CD14-positive monocyte (primary cell): ENCODE data around the gene ERBB4. TPM values are rescaled to one million over a fixed set of nuclear protein-coding genes. Genes with fewer than 3 reads are reported as not detected.

Experiments
- DNase-seq, 3 donors: peaks; one replicate each; pipeline ENCODE4 v3.0.0-alpha.2; 2011 to 2022
- H2AFZ ChIP-seq: 2 replicates; pipeline ENCODE4 v1.6.0; 2012; ENCODE audit warnings: mild to moderate bottlenecking, low read depth, low read length, inconsistent platforms; ENCODE audit not compliant: insufficient read depth, poor library complexity, severe bottlenecking
- H3K27ac ChIP-seq, 2 donors: 1 replicate in 1 of 2; 2 replicates in 1 of 2; pipeline ENCODE4 v1.5.1; 2012 to 2013; ENCODE audit warnings: low read length in 2 of 2, control low read depth in 1 of 2, inconsistent platforms in 1 of 2, low read depth in 1 of 2, mild to moderate bottlenecking in 1 of 2
- H3K27me3 ChIP-seq, 2 donors: one replicate each; pipeline versions ENCODE4 v1.6.0 to v1.6.1; 2011 to 2013; ENCODE audit warnings: low read length in 2 of 2; ENCODE audit not compliant: control insufficient read depth in 2 of 2, insufficient read depth in 2 of 2
- H3K36me3 ChIP-seq, 2 donors: replicated peaks in 1 of 2; 1 replicate in 1 of 2; 2 replicates in 1 of 2; pipeline versions ENCODE4 v1.5.1 to v1.6.1; 2012 to 2013; ENCODE audit warnings: low read length in 2 of 2, control low read depth in 1 of 2, inconsistent platforms in 1 of 2, mild to moderate bottlenecking in 1 of 2; ENCODE audit not compliant: insufficient read depth in 2 of 2, control insufficient read depth in 1 of 2
- H3K4me1 ChIP-seq, 2 donors: 1 replicate in 1 of 2; 2 replicates in 1 of 2; pipeline versions ENCODE4 v1.5.1 to v1.6.1; 2012 to 2013; ENCODE audit warnings: low read length in 2 of 2, control low read depth in 1 of 2, inconsistent platforms in 1 of 2, mild to moderate bottlenecking in 1 of 2, moderate library complexity in 1 of 2; ENCODE audit not compliant: insufficient read depth in 2 of 2, control insufficient read depth in 1 of 2
- H3K4me2 ChIP-seq: replicated peaks from 2 replicates; pipeline ENCODE3; 2012; ENCODE audit warnings: low read length, moderate library complexity, mild to moderate bottlenecking; ENCODE audit not compliant: poor library complexity, severe bottlenecking; ENCODE audit errors: extremely low read depth
- H3K4me3 ChIP-seq, 3 experiments: fragments of 200-600 bp in 1 of 3; sonication (generic) in 1 of 3; replicated peaks in 1 of 3; 1 replicate in 2 of 3; 2 replicates in 1 of 3; pipeline ENCODE4 v1.5.1; 2011 to 2013; ENCODE audit warnings: low read length in 3 of 3, mild to moderate bottlenecking in 3 of 3, control low read depth in 2 of 3, low read depth in 2 of 3, inconsistent platforms in 1 of 3, moderate library complexity in 1 of 3
- H3K79me2 ChIP-seq: 2 replicates; pipeline ENCODE4 v1.6.0; 2012; ENCODE audit warnings: mild to moderate bottlenecking, control low read depth, inconsistent platforms, low read length, moderate library complexity; ENCODE audit not compliant: insufficient read depth
- H3K9ac ChIP-seq: 2 replicates; pipeline ENCODE4 v1.6.0; 2017; ENCODE audit warnings: low read length, mild to moderate bottlenecking; ENCODE audit not compliant: insufficient read depth, poor library complexity, severe bottlenecking
- H3K9me3 ChIP-seq, 2 donors: replicated peaks in 1 of 2; 1 replicate in 1 of 2; 2 replicates in 1 of 2; pipeline versions ENCODE4 v1.5.1 to v1.6.1; 2012 to 2013; ENCODE audit warnings: low read length in 2 of 2, control low read depth in 1 of 2; ENCODE audit not compliant: control insufficient read depth in 1 of 2, insufficient read depth in 1 of 2
- H4K20me1 ChIP-seq: 2 replicates; pipeline ENCODE4 v1.6.0; 2012; ENCODE audit warnings: mild to moderate bottlenecking, low read length, control low read depth, moderate library complexity; ENCODE audit not compliant: insufficient read depth
- H3K27ac Mint-ChIP-seq, 7 donors: one replicate each; pipeline ENCODE4 v1.8.0; 2020; ENCODE audit warnings: mild to moderate bottlenecking in 7 of 7, mixed read lengths in 7 of 7, moderate library complexity in 6 of 7, inconsistent platforms in 2 of 7
- H3K27me3 Mint-ChIP-seq, 3 donors: one replicate each; pipeline ENCODE4 v1.8.0; 2021 to 2022; ENCODE audit warnings: low read depth in 3 of 3, mild to moderate bottlenecking in 3 of 3, mixed read lengths in 3 of 3, moderate library complexity in 3 of 3, inconsistent platforms in 1 of 3
- H3K36me3 Mint-ChIP-seq, 2 donors: one replicate each; pipeline ENCODE4 v1.8.0; 2020; ENCODE audit warnings: mixed read lengths in 2 of 2, inconsistent platforms in 1 of 2, mild to moderate bottlenecking in 1 of 2
- H3K4me1 Mint-ChIP-seq: one replicate; pipeline ENCODE4 v1.8.0; 2020; ENCODE audit warnings: mild to moderate bottlenecking, mixed read lengths
- H3K4me3 Mint-ChIP-seq, 2 donors: one replicate each; pipeline ENCODE4 v1.8.0; 2020; ENCODE audit warnings: mild to moderate bottlenecking in 2 of 2, mixed read lengths in 2 of 2, moderate library complexity in 1 of 2
- H3K9me3 Mint-ChIP-seq, 7 donors: one replicate each; pipeline ENCODE4 v1.8.0; 2020 to 2022; ENCODE audit warnings: mixed read lengths in 7 of 7, mild to moderate bottlenecking in 6 of 7, moderate library complexity in 6 of 7, inconsistent platforms in 2 of 7
- CTCF ChIP-seq: fragments of 200-600 bp; IDR thresholded peaks from one replicate; pipeline ENCODE4 v1.8.0; 2022; ENCODE audit warnings: antibody characterized with exemption, mild to moderate bottlenecking
- WGBS: methylation state at CpG from one replicate; pipeline ENCODE4 v1.1.5; 2013; ENCODE audit warnings: missing lambda C conversion rate; ENCODE audit not compliant: insufficient coverage; 5-methylcytosine and 5-hydroxymethylcytosine counted together
- intact Hi-C, 2 donors: fragments of 100-400 bp; cut with micrococcal nuclease; formaldehyde crosslinking; loops; one replicate each; pipeline versions ENCODE4 v1.15.0 to v1.15.1; 2023
- polyA plus RNA-seq, 3 donors: library from polyadenylated mRNA; depleted of rRNA in 1 of 3; unstranded in 2 of 3; stranded (reverse) in 1 of 3; fragments of 300-500 nt in 2 of 3; fragments of >200 nt in 1 of 3; fragmentation: Illumina TruSeq in 2 of 3; gene quantifications; 1 replicate in 2 of 3; 2 replicates in 1 of 3; pipeline ENCODE4 v1.2.3, GENCODE V29; 2012 to 2021

The ERBB4 gene
- polyA plus RNA-seq, 3 donors, result not detected

- Mint-ChIP-seq H3K4me3 (no peak overlapping the region), H3K27me3 (peaks cover 0 to 2% (median 1%) of the 10 kb centered on the region in 3 donors), H3K36me3 (no peaks in the 10 kb centered on the region), H3K9me3 (no peaks in the 10 kb centered on the region), H3K4me1 (no peaks in the 10 kb centered on the region), H3K27ac (no peak overlapping the region)
- H4K20me1 ChIP-seq, result no peaks in the 10 kb centered on the region
- H3K9me3 ChIP-seq, result no peaks in the 10 kb centered on the region
- 100% methylated on average over 1 of the region's 2 CpGs for WGBS
- H2AFZ ChIP-seq, result no peak overlapping the region
- H3K27me3 ChIP-seq, result no peaks in the 10 kb centered on the region
- H3K4me1 ChIP-seq, result no peaks in the 10 kb centered on the region
- TF ChIP-seq CTCF, result no peak
- H3K4me2 ChIP-seq, result no peak overlapping the region
- no peaks in the 10 kb centered on the region for H3K79me2 ChIP-seq
- no peak overlapping the region for H3K4me3 ChIP-seq
- DNase-seq, result no peak
- H3K36me3 ChIP-seq, result no peaks in the 10 kb centered on the region
- intact Hi-C loops, result no loop called here
- H3K27ac ChIP-seq, result no peak overlapping the region
- H3K9ac ChIP-seq, result no peak overlapping the region
Measured at GRCh38 chr2:212523756-212524155, 14.8 kb downstream of the ERBB4 start.

GRCh38 chr2:212520340-212520739 lies 18.3 kb downstream of the ERBB4 start:
- WGBS, result no CpG with 5 or more reads among the region's 2 CpGs
- no peak overlapping the region for H2AFZ ChIP-seq
- H3K9ac ChIP-seq, result no peak overlapping the region
- intact Hi-C loops, result no loop called here
- Mint-ChIP-seq H3K4me3 (no peak overlapping the region), H3K27ac (no peak overlapping the region), H3K36me3 (no peaks in the 10 kb centered on the region), H3K4me1 (no peaks in the 10 kb centered on the region), H3K27me3 (peaks cover 0 to 3% (median 2%) of the 10 kb centered on the region in 3 donors), H3K9me3 (no peaks in the 10 kb centered on the region)
- H3K9me3 ChIP-seq, result no peaks in the 10 kb centered on the region
- H3K4me1 ChIP-seq, result no peaks in the 10 kb centered on the region
- no peaks in the 10 kb centered on the region for H3K36me3 ChIP-seq
- H3K4me3 ChIP-seq, result no peak overlapping the region
- no peak overlapping the region for H3K27ac ChIP-seq
- H4K20me1 ChIP-seq, result no peaks in the 10 kb centered on the region
- TF ChIP-seq CTCF, result no peak
- DNase-seq, result no peak
- no peaks in the 10 kb centered on the region for H3K27me3 ChIP-seq
- no peak overlapping the region for H3K4me2 ChIP-seq
- H3K79me2 ChIP-seq, result no peaks in the 10 kb centered on the region
